ENCODE data around the gene CCDC57.
"Not testable (repeated sequence)": the region's sequence is repeated elsewhere in the genome, so short reads cannot be mapped to it uniquely, and the experiment has no call there.

The CCDC57 gene

DNA sequence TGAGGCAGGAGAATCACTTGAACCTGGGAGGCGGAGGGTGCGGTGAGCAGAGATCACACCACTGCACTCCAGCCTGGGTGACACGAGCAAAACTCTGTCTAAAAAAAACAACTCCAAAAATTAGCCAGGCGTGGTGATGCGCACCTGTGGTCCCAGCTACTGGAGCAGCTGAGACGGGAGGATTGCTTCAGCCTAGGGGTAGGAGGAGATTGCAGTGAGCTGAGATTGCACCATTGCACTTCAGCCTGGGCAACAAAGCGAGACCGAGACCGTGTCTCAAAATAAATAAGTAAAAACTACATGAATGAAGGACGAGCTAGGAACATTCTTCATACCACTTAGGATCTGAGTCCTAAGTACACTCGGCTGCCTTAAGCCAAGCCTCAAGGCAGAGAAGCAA is 35.4 kb downstream of the CCDC57 start:
- no peak for DNase-seq (ENCODE audit: low read depth)

DNA sequence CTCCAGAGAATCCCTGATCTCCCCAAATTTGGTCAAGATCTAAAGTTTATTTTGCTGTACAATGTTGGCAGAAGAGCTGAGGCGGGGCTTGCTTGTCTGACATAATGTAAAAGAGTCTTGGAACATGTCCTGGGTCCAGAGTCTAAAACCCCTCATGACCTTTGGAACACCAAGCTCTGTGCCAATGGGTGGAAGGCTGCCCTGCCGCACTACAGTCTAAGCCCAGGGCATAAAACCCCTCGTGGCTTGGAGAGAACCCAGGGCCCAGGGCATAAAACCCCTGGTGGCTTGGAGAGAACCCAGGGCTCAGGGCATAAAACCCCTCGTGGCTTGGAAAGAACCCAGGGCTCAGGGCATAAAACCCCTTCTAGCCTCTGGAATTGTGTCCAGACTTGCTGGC is 36.7 kb downstream of the CCDC57 start:
- no peak for DNase-seq (ENCODE audit: low read depth)

- DNase-seq (ENCODE audit: low read depth), result no peak
Measured at GRCh38 chr17:82175201-82175600, 37.4 kb downstream of the CCDC57 start.

DNA sequence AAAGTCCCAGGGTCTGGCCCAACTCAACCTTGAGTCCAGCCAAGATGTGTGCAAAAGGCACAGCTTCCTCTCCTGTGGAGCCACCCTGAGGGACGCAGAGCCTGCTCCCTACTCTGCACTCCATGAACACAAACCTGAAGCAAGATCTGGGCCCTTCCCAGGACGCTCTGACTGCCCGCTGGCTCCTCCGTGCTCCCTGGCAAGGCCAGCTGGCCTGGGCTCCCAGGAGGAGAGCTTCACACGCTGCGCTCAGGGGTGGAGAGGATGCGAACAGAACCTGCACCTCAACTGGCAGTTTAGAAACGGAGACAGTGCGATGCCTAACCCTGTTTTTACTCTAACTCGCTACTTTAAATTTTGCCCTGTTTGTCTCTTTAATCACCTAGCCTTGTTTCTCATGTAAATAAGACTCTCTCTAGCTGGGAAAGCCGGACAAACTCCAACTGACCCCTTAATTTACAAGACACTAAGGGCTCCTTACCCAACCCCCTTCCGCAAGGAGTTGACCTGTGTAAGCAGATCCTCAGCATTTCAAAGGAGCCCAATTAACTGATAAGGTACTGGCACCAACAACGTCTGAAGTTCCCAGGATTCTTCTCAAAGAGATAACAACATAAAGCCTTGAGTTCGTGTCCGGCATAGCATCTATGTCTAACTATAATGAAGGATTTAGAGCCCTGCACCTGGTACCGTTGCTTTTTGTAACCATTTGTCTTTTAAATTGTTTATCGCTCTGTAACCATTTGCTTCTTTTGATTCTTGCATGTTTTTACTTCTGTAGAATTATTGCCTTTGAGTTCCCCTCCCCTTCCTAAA is 38.4 kb downstream of the CCDC57 start:
- DNase-seq (ENCODE audit: low read depth), result not testable (repeated sequence)

DNA sequence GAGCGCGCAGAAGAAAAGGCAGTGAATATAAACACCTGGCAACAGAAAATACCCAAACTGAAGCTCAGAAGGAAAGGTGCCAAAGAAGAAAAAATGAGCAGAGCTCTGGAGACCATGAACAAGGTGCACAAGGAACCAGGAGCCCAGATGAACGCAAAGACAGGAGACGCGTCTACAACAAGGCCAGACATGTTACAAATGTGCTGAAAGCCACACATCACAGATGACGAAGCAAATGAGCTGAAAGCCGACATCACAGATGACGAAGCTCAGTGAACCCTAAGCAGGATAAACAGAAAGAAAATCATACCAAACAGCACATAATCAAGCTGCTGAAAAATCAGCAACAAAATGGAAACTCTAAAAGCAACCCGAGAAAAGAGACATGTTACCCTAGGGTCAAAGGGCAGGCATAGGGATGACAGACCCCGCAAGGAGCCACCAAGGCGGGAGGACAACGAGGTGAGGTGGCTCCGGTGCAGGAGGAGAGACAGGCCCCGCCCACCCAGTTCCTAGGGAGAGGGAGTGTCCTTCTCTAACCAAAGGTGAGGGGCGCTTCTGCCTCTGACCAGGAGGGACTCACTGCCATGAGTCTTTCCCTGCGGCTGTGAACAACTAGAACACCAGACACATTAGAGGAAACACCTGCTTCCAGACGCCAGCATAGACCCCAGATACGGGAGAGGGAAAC is 39.1 kb downstream of the CCDC57 start:
- no peak for DNase-seq (ENCODE audit: low read depth)

- DNase-seq (ENCODE audit: low read depth), result no peak
Measured at GRCh38 chr17:82172486-82173160, 40.0 kb downstream of the CCDC57 start.

- no peak for DNase-seq (ENCODE audit: low read depth)
Measured at GRCh38 chr17:82171750-82172375, 40.8 kb downstream of the CCDC57 start.

DNA sequence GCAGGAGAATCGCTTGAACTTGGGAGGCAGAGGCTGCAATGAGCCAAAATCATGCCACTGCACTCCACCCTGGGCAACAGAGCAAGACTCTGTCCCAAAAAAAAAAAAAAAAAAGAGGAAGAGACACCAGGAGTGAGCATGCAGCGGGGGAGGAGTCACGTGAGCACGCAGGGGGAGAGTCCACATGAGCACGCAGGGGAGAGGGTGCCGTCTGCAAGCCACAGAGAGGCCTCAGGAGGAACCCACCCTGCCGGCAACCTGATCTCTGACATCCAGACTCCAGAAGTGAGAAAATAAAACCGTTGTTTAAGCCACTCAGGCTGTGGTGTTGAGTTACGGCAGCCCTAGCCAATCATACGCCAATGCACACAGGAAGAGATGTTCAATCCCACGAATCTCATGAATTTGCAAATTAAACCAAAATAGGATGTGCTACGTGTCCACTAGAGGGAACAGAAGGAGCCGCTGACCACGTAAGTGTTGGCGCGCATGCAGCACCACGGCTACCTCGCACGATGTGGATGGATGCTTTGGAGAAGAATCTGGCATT is 42.2 kb downstream of the CCDC57 start:
- no peak for DNase-seq (ENCODE audit: low read depth)

GRCh38 chr17:82168568-82168967 is 44.1 kb downstream of the CCDC57 start:
- DNase-seq (ENCODE audit: low read depth), result no peak

DNA sequence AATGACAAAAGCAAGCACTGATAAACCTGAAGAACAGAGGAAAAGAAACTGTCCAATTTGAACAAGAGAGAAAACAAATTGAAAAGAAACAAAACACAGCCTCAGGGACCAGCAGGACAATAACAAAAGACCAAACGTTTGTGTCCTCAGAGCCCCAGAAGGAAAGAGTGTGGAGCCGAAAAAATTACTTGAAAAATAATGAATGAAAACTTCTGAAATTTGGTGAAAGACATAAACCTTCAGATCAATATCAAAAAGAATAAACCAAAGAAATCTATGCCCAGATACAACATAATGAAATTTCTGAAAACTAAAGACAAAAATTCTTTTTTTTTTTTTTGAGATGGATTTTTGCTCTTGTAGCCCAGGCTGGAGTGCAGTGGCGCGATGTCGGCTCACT is 45.6 kb downstream of the CCDC57 start:
- DNase-seq (ENCODE audit: low read depth), result no peak

- no peak for DNase-seq (ENCODE audit: low read depth)
Measured at GRCh38 chr17:82164853-82165252, 47.8 kb downstream of the CCDC57 start.

DNA sequence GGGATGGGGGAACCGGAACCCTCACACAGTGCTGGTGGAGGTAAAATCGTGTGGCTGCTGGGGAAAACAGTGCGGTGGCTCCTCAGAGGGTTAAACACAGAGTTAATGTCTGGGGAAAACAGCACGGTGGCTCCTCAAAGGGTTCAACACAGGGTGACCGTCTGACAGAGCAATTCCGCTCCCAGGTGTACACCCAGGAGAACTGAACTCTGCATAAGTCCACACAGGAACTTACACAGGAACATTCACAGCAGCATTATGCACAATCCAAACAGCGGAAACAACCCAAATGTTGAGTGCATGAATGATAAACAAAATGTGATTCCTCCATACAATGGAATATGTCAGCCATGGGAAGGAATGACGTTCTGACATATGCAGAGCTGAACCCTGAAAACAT is 51.4 kb downstream of the CCDC57 start:
- DNase-seq (ENCODE audit: low read depth), result no peak

GRCh38 chr17:82160075-82160474 is 52.6 kb downstream of the CCDC57 start:
- DNase-seq (ENCODE audit: low read depth), result no peak

DNA sequence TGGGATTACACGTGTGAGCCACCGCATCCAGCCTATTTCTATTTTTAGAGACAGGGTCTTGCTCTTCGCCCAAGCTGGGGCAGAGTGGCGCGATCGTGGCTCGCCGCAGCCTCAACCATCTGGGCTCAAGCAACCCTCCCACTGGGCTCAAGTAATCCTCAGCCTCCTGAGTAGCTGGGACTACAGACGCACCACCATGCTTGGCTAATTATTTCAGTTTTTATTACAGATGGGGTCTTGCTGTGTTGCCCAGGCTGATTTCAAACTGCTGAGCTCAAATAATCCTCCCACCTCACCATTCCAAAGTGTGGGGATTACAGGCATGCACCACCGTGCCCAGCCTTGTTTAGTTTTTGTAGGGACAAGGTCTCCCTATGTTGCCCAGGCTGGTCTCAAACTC is 53.8 kb downstream of the CCDC57 start:
- no peak for DNase-seq (ENCODE audit: low read depth)

DNA sequence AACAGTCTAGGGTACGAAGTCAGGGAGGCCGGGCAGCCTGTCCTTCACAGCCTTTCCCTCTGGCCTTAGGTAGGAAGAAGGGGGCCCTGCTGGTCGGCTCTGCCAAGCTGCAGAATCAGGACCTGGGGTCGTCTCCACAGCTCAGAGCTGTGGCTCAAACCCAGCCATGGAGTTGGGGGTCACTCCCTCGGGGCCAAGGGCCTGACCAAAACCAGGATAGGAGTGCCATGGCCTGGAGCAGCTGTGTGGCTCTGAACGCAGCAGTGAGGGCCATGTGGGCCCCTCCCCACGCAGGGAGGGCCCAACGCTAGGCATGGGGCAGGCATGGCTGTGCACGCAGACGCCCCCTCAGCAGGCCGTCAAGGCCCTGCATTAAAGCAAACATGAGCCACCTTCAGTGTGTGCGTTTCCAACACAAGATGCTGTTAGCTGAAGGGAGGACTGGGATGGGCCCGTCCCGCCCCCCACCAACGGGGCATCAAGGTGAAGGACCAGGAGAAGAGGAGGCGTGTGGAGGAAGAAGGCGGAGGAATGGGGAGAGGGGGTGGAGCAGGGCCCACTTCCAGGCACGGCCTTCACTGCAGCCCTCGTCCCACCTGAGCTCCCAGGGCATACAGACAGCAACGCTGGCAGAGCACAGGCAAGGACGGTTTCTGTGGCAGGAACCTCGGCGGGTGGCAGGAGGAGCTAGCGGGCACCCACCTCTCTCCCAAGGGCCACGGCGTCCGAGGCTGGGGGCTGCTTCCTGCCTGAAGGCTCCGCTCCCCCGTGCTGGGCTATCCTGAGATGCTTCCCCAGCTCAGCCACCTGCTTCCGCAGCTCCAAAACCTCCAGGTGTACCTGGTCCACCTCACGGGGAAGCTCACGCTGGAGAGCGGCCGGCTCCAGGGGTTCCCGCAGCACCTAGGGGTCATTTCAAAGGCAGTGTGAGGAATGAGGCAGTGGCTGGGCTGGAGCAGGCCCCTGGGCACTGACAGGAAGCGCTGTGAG is 55.3 kb downstream of the CCDC57 start:
- DNase-seq (ENCODE audit: low read depth), result no peak

GRCh38 chr17:82156284-82156925 is 56.2 kb downstream of the CCDC57 start:
- no peak for DNase-seq (ENCODE audit: low read depth)

DNA sequence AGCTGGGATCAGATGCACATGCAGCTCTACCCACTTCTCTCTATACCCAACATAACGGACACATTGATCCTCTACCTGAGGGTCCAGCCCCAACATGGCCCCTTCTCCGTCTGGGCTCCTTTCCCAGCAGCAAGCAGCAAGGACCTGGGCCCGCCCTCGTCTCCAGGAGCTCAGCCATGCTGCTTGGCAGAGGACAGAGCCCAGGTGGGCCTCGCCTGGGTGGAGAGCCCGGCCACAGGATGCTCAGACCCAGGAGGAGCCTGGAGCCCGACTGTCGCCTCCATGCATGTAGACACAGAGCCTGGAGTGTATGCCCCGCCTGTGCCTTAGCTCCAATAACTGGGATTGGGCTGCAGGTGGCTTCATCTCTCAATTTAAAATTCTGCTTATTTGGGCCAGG is 57.0 kb downstream of the CCDC57 start:
- no peak for DNase-seq (ENCODE audit: low read depth)

DNA sequence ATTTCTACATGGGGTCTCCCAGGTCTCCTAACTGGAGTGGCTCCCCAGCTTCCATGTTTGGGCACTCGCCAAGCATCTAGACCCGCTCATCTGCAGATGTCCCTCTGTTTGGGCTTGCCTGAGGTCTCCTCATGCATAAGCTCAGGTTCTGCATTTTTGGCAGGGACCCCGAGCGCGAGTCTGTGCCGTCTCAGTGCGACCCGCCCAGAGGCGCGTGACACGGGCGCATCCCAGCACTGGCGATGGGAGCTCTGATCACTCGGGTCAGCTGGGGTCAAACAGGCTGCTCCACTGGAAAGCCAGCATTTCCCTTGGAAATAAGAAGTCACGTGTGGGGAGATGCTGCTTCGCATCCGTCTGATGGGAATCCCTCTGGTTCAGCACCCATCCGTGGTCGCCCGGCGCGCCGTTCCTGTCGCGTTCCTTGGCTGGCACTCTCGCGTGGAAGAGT is 57.7 kb downstream of the CCDC57 start:
- no peak for DNase-seq (ENCODE audit: low read depth)

- DNase-seq (ENCODE audit: low read depth), result no peak
Measured at GRCh38 chr17:82153745-82154375, 58.8 kb downstream of the CCDC57 start.

- DNase-seq (ENCODE audit: low read depth), result no peak
Measured at GRCh38 chr17:82153295-82153691, 59.3 kb downstream of the CCDC57 start.

Data from GM04503 (cell line).